GM19468 (cell line): ENCODE measurements around the gene GNAL.
"Not testable (repeated sequence)": the region's sequence is repeated elsewhere in the genome, so short reads cannot be mapped to it uniquely, and the experiment has no call there.

ENCODE experiments used
- ATAC-seq: cut with Tn5 transposase; IDR thresholded peaks from one replicate; pipeline ENCODE4 v1.9.1; 2021; ENCODE audit warnings: mild to moderate bottlenecking, moderate library complexity, moderate number of reproducible peaks; ENCODE audit not compliant: unreplicated experiment; ENCODE audit errors: extremely low read depth

GNAL gene

DNA sequence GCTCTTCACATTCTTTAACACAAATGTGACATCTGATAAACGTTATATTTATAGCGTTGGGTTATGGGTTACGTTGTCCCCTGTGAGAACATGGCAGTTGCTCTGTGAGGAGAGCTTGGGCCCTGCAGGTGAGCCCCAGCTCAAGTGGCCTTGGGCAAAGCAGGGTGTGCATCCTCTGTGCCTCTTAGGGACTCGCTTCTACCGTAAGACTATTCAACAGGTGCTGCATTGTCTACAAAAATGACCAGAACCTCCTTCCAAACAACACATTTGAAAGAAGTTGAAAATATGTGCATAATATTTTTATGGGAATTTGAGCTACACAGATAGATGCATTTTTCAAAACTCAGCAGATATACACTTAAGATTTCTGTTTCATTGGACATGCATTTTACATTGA, 145.7 kb downstream of the GNAL start:
- no peak for ATAC-seq

DNA sequence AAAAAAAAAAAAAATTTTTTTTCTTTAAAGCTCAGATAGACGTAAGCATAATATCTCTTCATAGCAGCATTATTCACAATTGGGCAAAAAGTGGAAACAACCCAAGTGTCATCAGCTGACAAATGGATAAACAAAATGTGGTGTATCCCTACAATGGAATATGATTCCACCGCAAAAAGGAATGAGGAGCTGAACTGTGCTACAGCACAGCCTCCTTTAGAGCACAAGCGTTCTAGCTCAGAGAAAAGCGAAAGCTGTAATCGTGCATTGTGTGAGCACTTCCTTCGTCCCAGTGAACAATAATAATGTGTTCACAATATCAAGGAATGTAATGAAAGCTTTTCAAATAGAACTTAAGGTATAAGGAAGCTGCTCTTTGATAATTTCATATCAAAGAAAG, 150.5 kb downstream of the GNAL start:
- ATAC-seq = no peak

DNA sequence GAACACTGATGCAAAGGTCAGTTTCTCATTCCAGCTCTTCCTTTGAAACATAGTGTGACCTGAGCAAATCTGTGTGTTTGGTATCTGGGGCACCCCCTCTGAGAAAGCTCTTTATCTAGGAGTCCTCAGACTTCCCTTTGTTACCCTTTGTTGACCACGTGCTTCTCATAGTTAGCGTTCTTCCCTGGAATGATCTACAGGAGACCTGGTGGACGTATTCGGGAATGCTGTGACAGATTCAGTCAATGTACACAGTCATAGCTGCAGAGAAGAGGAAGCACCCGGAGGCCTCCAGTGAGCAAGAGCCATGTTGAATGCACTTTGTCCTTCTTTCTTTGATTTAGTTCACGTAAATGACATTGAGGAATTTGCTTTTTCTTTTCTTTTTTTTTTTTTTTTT, 151.4 kb downstream of the GNAL start:
- ATAC-seq = no peak

DNA sequence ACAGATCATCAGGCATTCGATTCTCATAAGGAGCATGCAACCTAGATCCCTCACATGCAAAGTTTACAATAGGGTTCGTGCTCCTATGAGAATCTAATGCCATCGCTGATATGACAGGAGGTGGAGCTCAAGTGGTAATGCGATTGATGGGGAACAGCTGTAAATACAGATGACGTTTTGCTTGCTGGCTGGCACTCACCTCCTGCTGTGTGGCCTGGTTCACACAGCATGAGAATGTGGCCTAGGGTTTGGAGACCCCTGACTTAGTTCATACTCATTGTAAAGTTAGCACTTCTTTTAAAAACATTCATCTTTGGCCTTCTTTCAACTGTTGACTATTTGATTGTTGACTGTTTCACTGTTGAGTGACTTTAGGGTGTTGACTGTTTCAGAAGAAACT, 153.5 kb downstream of the GNAL start:
- ATAC-seq = no peak

DNA sequence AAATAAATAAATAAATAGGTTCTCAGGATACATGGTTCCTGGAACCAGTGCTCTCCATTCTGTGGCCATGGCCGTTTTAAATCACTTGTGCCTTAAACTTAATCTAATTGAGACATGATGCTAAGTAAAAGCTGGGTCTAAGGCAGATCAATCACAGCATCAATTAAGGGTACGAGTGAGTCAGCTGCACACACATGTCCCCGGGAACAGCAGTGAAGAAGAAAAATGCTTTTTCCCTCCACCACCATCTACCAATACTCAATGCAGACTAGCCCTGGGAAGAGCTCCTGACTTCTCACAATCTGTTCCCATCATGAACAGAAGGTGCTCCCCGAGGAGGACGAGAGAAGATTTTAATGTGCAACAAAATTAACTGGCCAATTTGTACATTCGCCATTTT, 155.4 kb downstream of the GNAL start:
- ATAC-seq = no peak

DNA sequence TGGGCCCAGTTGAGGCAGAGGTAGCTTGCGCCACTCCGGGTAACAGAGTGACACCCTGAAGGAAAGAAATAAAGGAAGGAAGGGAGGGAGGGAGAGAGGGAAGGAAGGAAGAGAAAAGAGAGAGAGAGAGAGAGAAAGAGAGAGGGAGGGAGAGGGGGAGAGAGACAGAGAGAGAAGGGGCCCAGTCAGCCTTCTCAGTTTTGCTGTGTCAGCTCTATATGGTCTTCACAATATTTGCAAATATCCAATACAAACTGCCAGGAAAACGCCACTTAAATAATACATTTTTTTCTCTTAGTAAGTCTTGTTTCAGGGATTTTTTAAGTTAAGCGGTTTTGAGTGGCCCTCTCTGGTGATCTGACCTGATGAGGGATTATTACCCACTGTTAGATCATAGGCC, 156.6 kb downstream of the GNAL start:
- no peak for ATAC-seq

DNA sequence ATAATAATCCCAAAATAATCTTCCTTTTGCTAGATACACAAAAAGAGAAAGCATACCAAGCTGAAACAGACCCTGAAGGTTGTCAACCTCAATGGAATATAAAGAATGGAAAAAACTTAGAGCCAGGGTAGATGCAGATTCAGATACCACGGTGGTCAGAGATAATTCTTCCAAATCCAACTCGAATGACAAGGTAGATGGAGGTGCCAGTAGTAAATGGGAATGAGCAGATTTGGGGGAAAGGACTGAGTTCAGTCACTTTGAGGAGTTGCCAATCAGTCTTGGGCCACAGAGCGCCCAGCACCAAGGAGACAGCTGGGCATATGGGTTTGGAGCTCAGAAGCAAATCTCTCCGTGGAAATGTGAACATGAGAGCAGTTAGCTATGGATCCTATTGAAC, 158.7 kb downstream of the GNAL start:
- ATAC-seq = no peak

DNA sequence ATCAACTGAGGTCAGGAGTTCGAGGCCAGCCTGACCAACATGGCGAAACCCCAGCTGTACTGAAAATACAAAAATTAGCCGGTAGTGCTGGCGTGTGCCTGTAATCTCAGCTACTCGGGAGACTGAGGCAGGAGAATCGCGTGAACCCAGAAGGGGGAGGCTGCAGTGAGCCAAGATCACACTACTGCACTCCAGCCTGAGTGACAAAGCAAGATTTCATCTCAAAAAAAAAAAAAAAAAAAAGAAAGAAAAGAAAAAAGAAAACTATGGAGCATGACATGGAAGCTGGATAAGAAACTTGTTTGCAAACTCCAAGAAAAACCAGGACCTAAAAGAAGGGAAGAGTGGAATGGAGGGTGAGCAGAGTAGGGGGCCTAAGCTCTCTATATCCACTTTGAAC, 160.2 kb downstream of the GNAL start:
- ATAC-seq = no peak

DNA sequence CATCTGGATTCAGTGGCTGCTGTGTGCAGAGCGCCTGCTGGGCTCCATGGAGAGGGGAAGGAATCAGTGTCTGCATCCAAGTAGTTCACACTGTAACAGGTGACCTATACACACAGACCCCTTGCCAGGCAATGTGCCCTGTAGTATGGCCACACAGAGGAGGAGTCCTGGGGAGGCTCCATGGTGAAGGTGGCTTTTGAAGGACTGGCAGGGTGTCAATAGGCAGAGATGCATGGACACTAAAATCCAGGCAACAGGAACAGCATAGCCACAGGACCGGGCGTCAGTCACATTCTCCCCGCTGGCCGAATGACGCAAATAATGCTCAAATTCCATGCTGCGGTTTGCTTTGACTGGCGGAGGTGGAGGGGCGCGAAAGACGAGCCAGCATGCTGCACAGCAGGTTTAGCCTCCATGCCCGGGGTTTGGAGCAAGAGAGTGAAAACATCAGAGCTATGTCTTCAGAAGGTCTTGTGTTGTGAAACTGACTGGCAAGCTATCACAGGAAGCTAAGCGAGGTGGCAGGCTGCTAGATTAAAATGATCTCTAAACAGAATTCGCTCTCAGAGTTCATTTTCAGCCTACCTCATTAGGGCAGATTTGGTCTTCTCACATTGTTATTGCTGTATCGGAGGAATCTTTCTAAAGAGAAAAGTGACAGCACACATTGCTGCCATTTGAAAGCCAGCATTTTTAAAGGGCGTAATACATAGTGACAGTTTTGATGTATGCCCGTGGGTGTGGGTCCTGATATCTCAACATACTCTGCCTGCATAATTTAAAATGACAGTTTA, 161.0 kb downstream of the GNAL start:
- ATAC-seq = no peak

DNA sequence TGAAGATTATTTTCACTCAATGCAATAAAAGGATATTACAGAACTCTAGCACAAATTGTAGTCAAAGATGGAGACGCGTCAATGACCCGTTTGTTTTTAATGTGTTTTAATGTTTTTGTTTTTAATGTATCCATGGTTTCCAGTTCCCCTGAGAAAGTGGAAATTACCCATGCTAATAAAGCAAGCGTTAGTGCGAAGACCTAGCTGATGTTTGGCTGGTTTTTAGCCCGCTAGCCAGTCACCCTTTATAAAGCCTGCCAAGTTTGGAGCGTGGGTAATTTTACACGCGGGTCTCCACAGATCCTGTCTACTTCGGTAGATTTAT, 161.7 kb downstream of the GNAL start:
- peak; percentile 11 for ATAC-seq

DNA sequence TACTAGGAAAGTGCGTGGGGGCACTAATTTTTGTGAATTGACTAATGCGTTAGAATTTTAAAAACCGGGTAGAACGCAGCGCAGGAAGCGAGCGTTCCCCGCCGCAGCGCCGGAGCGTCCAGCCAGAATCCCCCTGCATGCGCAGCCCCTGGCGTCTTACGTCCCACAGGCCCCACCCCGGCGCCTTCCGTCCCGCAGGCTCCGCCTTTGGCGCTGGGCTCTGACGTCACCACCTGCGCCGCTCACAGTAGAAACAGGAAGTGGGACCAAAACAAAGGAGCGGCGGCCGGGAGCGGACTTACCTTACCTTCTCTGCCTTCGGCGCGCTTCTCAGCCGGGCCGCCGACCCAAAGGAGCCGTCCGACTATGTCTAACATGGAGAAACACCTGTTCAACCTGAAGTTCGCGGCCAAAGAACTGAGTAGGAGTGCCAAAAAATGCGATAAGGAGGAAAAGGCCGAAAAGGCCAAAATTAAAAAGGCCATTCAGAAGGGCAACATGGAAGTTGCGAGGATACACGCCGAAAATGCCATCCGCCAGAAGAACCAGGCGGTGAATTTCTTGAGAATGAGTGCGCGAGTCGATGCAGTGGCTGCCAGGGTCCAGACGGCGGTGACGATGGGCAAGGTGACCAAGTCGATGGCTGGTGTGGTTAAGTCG, 162.2 kb downstream of the GNAL start, which contains the start of gene CHMP1B:
TSS of gene CHMP1B (plus strand) at position 268 of the 660 bp plus-strand sequence. CDS start at position 367, 99 bp downstream.
- peak; percentile 63 for ATAC-seq

DNA sequence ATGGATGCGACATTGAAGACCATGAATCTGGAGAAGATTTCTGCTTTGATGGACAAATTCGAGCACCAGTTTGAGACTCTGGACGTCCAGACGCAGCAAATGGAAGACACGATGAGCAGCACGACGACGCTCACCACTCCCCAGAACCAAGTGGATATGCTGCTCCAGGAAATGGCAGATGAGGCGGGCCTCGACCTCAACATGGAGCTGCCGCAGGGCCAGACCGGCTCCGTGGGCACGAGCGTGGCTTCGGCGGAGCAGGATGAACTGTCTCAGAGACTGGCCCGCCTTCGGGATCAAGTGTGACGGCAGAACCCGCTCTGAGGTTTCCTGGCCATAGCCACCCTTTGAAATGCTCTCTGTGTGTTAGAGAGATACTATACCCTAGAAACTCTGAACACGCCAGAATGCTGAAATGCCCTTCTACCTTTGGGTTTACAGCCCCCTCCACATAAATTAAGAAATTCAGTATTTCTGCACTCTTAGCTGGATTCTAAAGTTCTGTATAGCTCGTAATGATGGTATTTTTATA, 162.8 kb downstream of the GNAL start:
- no peak for ATAC-seq

DNA sequence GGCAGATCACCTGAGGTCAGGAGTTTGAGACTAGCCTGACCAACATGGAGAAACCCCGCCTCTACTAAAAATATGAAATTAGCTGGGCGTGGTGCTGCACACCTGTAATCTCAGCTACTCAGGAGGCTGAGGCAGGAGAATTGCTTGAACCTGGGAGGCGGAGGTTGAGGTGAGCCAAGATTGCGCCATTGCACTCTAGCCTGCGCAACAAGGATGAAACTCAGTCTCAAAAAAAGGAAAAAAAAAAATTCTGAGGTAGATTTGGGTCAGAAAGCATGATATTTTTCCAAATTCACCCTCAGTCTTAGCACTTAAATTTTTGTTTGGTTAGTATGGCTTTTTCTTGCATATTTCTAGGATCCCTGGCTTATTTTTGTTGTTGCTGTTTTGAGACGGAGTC, 165.5 kb downstream of the GNAL start:
- not testable (repeated sequence) for ATAC-seq

DNA sequence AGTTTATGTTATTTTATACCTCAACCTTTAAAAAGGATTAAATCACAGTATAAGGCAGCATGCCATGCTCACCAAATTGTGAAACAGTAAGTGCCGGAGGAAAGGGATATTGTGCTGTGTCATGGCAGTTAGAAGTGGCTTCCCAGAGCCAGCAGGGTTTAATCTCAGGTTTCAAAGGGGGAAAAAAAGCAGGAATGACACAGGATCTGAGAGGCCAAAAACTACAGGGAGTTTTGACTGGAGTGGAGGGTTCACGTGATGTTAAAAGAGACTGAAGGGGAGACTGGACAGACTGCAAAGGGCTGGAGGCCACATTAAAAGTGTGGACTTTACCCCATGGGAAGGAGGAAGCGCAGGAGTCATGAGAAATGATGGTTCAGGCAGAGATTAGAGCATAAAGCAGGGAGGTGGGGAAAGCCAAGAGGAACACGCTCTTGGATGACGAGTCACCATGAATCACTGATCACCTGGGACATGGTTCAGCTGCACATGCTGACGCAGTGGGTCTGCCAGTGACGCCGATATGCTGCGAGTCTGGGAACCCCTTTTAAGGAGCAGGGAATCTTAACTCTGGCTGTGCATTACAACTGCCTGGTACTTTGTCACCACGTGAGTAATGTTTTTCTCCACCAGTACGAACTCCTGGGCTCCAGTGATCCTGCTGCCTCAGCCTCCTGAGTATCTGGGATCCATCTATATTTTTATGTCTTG, 168.3 kb downstream of the GNAL start:
- ATAC-seq = no peak

DNA sequence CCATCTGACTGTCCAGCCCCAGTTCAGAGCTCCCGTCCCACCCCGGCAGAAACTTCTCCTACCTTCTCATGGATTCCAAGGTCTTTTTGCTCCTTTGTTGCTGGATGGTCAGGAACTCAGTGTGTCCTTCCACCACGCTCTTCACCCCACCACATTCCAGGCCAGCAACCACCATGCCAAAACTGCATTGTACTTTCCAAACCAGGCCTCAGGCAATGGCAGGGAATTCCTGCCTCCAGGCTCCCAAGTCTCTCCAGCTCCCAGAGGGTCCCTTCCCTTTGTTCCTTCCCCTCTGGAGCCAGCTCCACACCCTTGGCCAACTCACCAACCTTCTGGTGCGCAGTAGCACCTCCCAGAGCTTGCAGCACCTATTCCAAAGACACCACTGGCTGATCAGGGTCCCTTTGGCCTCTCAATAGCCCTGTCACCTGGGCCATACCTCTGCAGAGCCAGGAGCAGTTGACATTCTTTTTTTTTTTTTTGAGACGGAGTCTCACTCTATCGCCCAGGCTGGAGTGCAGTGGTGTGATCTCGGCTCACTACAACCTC, 170.3 kb downstream of the GNAL start:
- ATAC-seq = no peak

DNA sequence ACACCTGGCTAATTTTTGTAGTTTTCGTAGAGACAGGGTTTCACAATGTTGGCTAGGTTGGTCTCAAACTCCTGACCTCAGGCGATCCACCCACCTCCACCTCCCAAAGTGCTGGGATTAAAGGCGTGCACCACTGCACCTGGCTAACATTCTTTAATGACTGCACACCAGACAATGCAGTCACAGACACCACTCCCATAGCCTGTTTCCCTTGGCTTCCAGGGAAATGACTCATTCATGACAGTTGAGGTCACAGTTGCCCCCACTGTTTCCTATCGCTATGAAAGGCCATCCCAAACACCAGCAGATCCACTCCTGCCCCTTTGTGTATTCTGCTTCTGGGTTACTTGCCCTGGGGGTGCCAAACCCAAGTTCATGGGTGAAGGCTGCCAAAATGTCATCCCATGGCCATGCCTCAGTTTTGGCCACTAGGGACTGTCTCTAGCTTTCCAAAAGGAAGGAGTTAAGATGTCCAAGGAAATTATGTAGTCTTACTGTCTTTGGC, 170.9 kb downstream of the GNAL start:
- ATAC-seq = no peak

DNA sequence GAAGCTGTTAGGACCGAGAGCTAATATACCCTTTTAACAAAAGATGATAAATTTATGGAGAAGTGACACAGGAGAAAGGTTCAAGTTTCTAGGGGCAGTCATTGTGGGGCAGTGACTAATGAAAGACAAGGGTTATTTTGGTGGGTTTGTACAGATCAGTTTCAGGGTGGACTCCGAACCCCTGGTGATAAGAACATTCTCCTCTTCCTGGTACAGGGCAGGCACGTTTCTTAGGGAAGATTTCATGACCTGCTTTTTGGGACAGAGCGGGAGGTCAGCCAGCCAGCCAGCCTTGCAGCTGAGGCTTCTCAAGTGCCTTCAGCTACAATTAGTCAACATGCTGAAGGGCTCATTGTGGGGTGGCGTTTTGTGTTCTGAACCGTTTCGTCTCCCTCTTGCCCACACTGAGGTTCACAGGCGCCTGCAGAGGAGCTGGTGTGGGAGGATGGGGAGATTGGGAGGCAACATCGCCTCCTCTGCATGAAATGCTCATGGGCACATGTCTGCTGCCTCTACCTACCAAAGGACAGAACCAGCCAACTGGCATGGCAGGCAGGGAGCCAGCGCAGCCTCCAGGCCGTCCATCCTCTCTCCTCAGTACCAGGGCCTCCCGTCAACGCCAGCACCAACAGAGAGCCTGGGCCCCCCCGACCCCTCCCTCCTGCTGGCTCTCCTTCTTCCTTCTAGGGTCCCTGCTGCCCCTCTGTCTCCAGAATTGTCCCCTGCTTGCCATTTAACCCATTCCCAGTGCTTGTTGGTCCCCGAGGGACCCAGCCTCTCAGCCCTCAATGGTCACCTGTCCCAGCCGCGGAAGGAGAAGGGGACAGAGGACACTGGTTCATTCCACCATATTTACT, 171.8 kb downstream of the GNAL start:
- ATAC-seq = no peak

DNA sequence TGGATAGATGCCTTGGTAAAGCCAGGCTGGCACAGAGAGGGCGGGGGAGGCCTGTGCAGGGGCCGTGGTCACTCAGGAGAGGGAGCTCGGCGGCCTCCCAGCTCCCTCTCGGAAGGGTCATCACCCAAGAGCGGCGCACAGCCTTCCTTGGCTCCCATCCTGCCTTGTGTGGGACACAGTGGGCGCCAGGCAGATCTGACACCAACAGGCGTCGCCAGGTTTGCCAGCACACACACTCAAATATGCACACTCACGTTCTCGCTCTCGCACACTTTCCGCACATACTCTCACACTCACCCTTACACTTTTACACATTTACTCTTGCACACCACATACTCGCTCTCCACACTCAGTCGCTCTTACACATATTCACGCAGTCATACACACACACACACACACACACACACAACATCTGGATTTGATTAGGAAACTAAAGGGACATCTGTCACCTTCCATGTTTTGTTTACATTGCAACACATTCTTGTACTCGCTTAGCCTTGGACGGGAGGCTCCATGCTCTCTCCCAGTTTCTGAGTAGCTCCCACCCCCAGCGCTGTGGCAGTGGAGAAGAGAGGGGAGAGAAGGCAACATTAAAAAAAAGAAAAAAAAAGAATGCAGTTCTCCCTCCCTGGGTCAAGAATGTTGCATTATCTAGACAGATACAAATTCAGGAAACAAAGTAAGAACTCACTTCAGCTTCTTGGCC, 172.7 kb downstream of the GNAL start:
- no peak for ATAC-seq

DNA sequence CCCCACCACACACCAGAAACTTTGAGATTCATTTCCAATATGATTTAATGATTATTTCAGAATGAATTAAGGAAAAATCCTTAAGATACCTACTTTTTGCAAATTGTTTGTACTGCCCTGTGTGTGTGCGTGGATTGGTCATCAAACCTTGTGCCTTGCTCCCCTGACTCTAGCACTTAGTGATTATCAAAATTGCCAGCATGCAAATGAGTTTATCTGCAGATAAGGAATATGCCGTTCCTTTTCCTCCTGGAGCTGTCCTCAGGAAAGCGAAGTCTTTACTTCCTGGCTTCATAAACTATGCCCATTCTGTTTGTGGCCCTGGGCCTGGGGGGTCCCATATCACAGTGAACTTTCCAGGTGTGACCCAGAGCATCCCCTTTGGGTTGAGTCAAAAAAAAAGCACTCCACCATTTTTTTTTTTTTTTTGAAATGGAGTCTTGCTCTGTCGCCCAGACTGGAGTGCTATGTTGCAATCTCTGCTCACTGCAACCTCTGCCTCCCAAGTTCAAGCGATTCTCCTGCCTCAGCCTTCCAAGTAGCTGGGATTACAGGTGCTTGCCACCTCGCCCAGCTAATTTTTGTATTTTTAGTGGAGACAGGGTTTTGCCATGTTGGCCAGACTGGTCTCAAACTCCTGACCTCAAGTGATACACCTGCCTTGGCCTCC, 173.5 kb downstream of the GNAL start:
- no peak for ATAC-seq
